A549 (cell line): ENCODE data around the gene SLBP. TPM values are rescaled to one million over a fixed set of nuclear protein-coding genes. Genes with fewer than 3 reads are reported as not detected.
A peak's percentile ranks its signal among the peaks of the same experiment; 100 is the strongest.

Experiments
- ATAC-seq, 2 experiments: fragments of 200-7000 bp in 1 of 2; fragments of >200 bp in 1 of 2; cut with Nextera tagmentation in 1 of 2; cut with Tn5 transposase in 1 of 2; 3 replicates each; pipeline versions ENCODE4 v1.8.0 to v1.9.1; 2018 to 2020; ENCODE audit warnings: mild to moderate bottlenecking in 1 of 2, moderate library complexity in 1 of 2
- CTCF ChIA-PET: fragments of 300-600 bp; sonication (Branson Sonifier 250); formaldehyde crosslinking; extraction: SDS; loops from one replicate; lab custom pipeline; 2021; ENCODE audit warnings: antibody characterized with exemption, inconsistent platforms; lab: Yijun Ruan, JAX
- POLR2A ChIA-PET: fragments of 350-600 bp; formaldehyde crosslinking; extraction: SDS; loops from one replicate; lab custom pipeline; 2021; ENCODE audit warnings: antibody characterized with exemption, inconsistent platforms; lab: Yijun Ruan, JAX
- DNase-seq, 2 experiments: peaks; one replicate each; pipeline versions ENCODE4 v3.0.0 to v3.0.0-alpha.2; 2011 to 2016; ENCODE audit warnings: low read depth in 1 of 2, low spot score in 1 of 2
- FAIRE-seq: peaks from 2 replicates; lab custom pipeline; 2011; peaks lifted over from hg19 to GRCh38; lab: Jason Lieb, UNC
- H3K27ac ChIP-seq, 2 experiments: fragments of >200 bp; sonication (Bioruptor Twin); formaldehyde crosslinking; 3 replicates each; pipeline ENCODE4 v1.5.1; 2016 to 2017
- H3K4me1 ChIP-seq: fragments of >200 bp; sonication (Bioruptor Twin); formaldehyde crosslinking; 3 replicates; pipeline ENCODE4 v1.6.1; 2016
- H3K4me2 ChIP-seq: fragments of >200 bp; sonication (Bioruptor Twin); formaldehyde crosslinking; 3 replicates; pipeline ENCODE4 v1.6.1; 2016
- H3K4me3 ChIP-seq: fragments of >200 bp; sonication (Bioruptor Twin); formaldehyde crosslinking; 3 replicates; pipeline ENCODE4 v1.5.1; 2016
- H3K9me3 ChIP-seq: fragments of >200 bp; sonication (Bioruptor Twin); formaldehyde crosslinking; 3 replicates; pipeline ENCODE4 v1.6.1; 2016
- CHD4 ChIP-seq: fragments of 200-600 bp; sonication (generic); IDR thresholded peaks from 2 replicates; pipeline ENCODE4 v1.6.1; 2016; ENCODE audit warnings: antibody characterized with exemption, mild to moderate bottlenecking, borderline replicate concordance
- E2F6 ChIP-seq: IDR thresholded peaks from 2 replicates; pipeline ENCODE4 v1.6.1; 2012; ENCODE audit warnings: low read depth, borderline replicate concordance
- EHF ChIP-seq: fragments of 250-450 bp; sonication (Bioruptor Pico); IDR thresholded peaks from 2 replicates; pipeline ENCODE4 v1.5.0; 2020; ENCODE audit warnings: mild to moderate bottlenecking
- EP300 ChIP-seq, 2 experiments: fragments of >200 bp; sonication (Bioruptor Twin); formaldehyde crosslinking; IDR thresholded peaks; 2 replicates in 1 of 2; 3 replicates in 1 of 2; pipeline ENCODE4 v1.6.1; 2016 to 2017
- ESRRA ChIP-seq: fragments of 150-350 bp; IDR thresholded peaks from 2 replicates; pipeline ENCODE4 v1.6.1; 2014; ENCODE audit warnings: mild to moderate bottlenecking, low read length, borderline replicate concordance
- FOSB ChIP-seq: fragments of 250-450 bp; sonication (Bioruptor Pico); IDR thresholded peaks from 2 replicates; pipeline ENCODE4 v1.5.0; 2020; ENCODE audit warnings: mild to moderate bottlenecking, moderate library complexity
- HES2 ChIP-seq: fragments of >200 bp; sonication (Bioruptor Twin); formaldehyde crosslinking; IDR thresholded peaks from 2 replicates; pipeline ENCODE4 v1.6.1; 2016
- HEYL ChIP-seq: fragments of 250-450 bp; sonication (Bioruptor Pico); IDR thresholded peaks from 2 replicates; pipeline ENCODE4 v1.8.0; 2021; ENCODE audit warnings: mild to moderate bottlenecking, moderate library complexity
- HMGXB4 ChIP-seq: fragments of 250-450 bp; sonication (Bioruptor Pico); IDR thresholded peaks from 2 replicates; pipeline ENCODE4 v1.5.0; 2021; ENCODE audit warnings: mild to moderate bottlenecking, moderate library complexity, borderline replicate concordance
- HOXB13 ChIP-seq: fragments of 250-450 bp; sonication (Bioruptor Pico); IDR thresholded peaks from 2 replicates; pipeline ENCODE4 v1.5.0; 2020; ENCODE audit warnings: low read depth, mild to moderate bottlenecking, moderate library complexity
- JUN ChIP-seq, 2 experiments: fragments of >200 bp; sonication (Bioruptor Twin); formaldehyde crosslinking; IDR thresholded peaks; 2 replicates in 1 of 2; 3 replicates in 1 of 2; pipeline ENCODE4 v1.6.1; 2016 to 2017
- JUNB ChIP-seq: fragments of >200 bp; sonication (Bioruptor Twin); formaldehyde crosslinking; IDR thresholded peaks from 2 replicates; pipeline ENCODE4 v1.6.1; 2016
- KDM5A ChIP-seq: fragments of 200-600 bp; sonication (generic); IDR thresholded peaks from 2 replicates; pipeline ENCODE4 v1.6.1; 2016; ENCODE audit warnings: antibody characterized with exemption, mild to moderate bottlenecking
- MAX ChIP-seq: IDR thresholded peaks from 2 replicates; pipeline ENCODE4 v1.6.1; 2012
- MYC ChIP-seq: IDR thresholded peaks from 2 replicates; pipeline ENCODE4 v1.6.1; 2012; ENCODE audit warnings: mild to moderate bottlenecking, inconsistent platforms, low read length, improper control_type of control experiment, borderline replicate concordance
- NPAS2 ChIP-seq: fragments of 250-450 bp; sonication (Bioruptor Pico); IDR thresholded peaks from 2 replicates; pipeline ENCODE4 v1.8.0; 2022; ENCODE audit warnings: mild to moderate bottlenecking, moderate library complexity, borderline replicate concordance
- NR3C1 ChIP-seq: fragments of >200 bp; sonication (Bioruptor Twin); formaldehyde crosslinking; IDR thresholded peaks from 3 replicates; pipeline ENCODE4 v1.6.1; 2017
- PHF8 ChIP-seq: fragments of 200-600 bp; sonication (generic); IDR thresholded peaks from 2 replicates; pipeline ENCODE4 v1.6.1; 2016; ENCODE audit warnings: low read depth, mild to moderate bottlenecking, antibody characterized with exemption, moderate library complexity, borderline replicate concordance
- POLR2A ChIP-seq: IDR thresholded peaks from 2 replicates; pipeline ENCODE4 v1.6.1; 2012; ENCODE audit warnings: mild to moderate bottlenecking, low read length
- RAD21 ChIP-seq, 2 experiments: fragments of >200 bp in 1 of 2; sonication (Bioruptor Twin) in 1 of 2; formaldehyde crosslinking in 1 of 2; IDR thresholded peaks in 1 of 2; conservative IDR thresholded peaks in 1 of 2; 2 replicates in 1 of 2; 3 replicates in 1 of 2; pipeline ENCODE4 v1.6.1; 2012 to 2018; ENCODE audit warnings: inconsistent platforms in 1 of 2
- RARB ChIP-seq: fragments of 250-450 bp; sonication (Bioruptor Pico); IDR thresholded peaks from 2 replicates; pipeline ENCODE4 v1.8.0; 2021; ENCODE audit warnings: mild to moderate bottlenecking, moderate library complexity
- RFX5 ChIP-seq: fragments of 450-650 bp; IDR thresholded peaks from 2 replicates; pipeline ENCODE4 v1.7.1; 2014; ENCODE audit warnings: antibody characterized with exemption, mild to moderate bottlenecking, moderate library complexity
- RNF2 ChIP-seq: fragments of 200-600 bp; sonication (generic); IDR thresholded peaks from 2 replicates; pipeline ENCODE4 v1.6.1; 2016; ENCODE audit warnings: low read depth, mild to moderate bottlenecking, antibody characterized with exemption, moderate library complexity, borderline replicate concordance
- SMC3 ChIP-seq: fragments of >200 bp; sonication (Bioruptor Twin); formaldehyde crosslinking; IDR thresholded peaks from 3 replicates; pipeline ENCODE4 v1.6.1; 2018; ENCODE audit warnings: inconsistent platforms
- TP53 ChIP-seq: fragments of 250-450 bp; sonication (Bioruptor Pico); IDR thresholded peaks from 2 replicates; pipeline ENCODE4 v1.5.0; 2021; ENCODE audit warnings: mild to moderate bottlenecking, moderate library complexity
- ZNF302 ChIP-seq: fragments of 250-450 bp; sonication (Bioruptor Pico); IDR thresholded peaks from 2 replicates; pipeline ENCODE4 v1.9.0; 2021; ENCODE audit warnings: inconsistent platforms, mild to moderate bottlenecking, moderate library complexity
- WGBS: methylation state at CpG from one replicate; pipeline ENCODE4 v1.1.6; 2017; ENCODE audit errors: missing lambda C conversion rate; 5-methylcytosine and 5-hydroxymethylcytosine counted together
- polyA plus RNA-seq, 4 experiments: library from polyadenylated mRNA; depleted of rRNA in 3 of 4; stranded (reverse); fragments of >200 nt; fragmentation: RNase III in 1 of 4; extraction: RNeasy Plus Mini Kit Qiagen cat#74134 plus additional on column Dnase treatment in 1 of 4; gene quantifications; 2 replicates in 3 of 4; 3 replicates in 1 of 4; pipeline ENCODE4 v1.2.3, GENCODE V29; 2011 to 2017

The SLBP gene
- polyA plus RNA-seq, 2 of the 4 experiments (the other 2 are of a cell fraction) = 80.5 to 89.9 TPM

GRCh38 chr4:1711571-1712215, 426 bp downstream of the SLBP start (continued):
- TF ChIP-seq HMGXB4 (CRISPR knock-in tag) = no peak
- TF ChIP-seq RNF2 = no peak
- no peak for TF ChIP-seq FOSB (CRISPR knock-in tag)
- TF ChIP-seq PHF8 = peak; percentile 27; the same call in 1 of the 2 replicates

- no peak for TF ChIP-seq TP53 (CRISPR knock-in tag)
- TF ChIP-seq HOXB13 (CRISPR knock-in tag) = no peak
- TF ChIP-seq HEYL = no peak
- no peak for TF ChIP-seq ZNF302 (CRISPR knock-in tag)
- no peak for TF ChIP-seq EHF (CRISPR knock-in tag)
- TF ChIP-seq JUN (IDR thresholded peaks at IDR 0.05) = no peak
- TF ChIP-seq RNF2 = no peak
- TF ChIP-seq MYC = no peak
- no peak for TF ChIP-seq KDM5A
- TF ChIP-seq CHD4 = no peak
- no peak for TF ChIP-seq MAX
- no peak for TF ChIP-seq POLR2A
- no peak for TF ChIP-seq ESRRA
- TF ChIP-seq RFX5 = no peak
- no peak for FAIRE-seq
- POLR2A ChIA-PET = interaction anchor here (2.2 kb wide), 1 partner anchor 18 kb away, joined by 21 read pairs; no protein-coding TSS in a partner anchor
Observed at GRCh38 chr4:1711055-1711570, 1.0 kb downstream of the SLBP start.

GRCh38 chr4:1708581-1708980, 3.5 kb downstream of the SLBP start:
- Histone ChIP-seq H3K4me2 (no peak overlapping the region), H3K9me3 (no peaks in the 10 kb centered on the region), H3K4me1 (peaks cover 26% of the 10 kb centered on the region; the same call in 2 of the 3 replicates), H3K27ac (no peak overlapping the region)
- FAIRE-seq (no peak), ATAC-seq (no peak), DNase-seq (no peak)
- TF ChIP-seq E2F6 (no peak), NPAS2 (CRISPR knock-in tag) (no peak), RAD21 (conservative IDR thresholded peaks at IDR 0.05 in 1 of 2, IDR thresholded peaks at IDR 0.05 in 1 of 2) (no peak), NR3C1 (no peak), EHF (CRISPR knock-in tag) (no peak), RARB (no peak), EP300 (IDR thresholded peaks at IDR 0.05) (no peak), SMC3 (no peak), JUNB (no peak), HMGXB4 (CRISPR knock-in tag) (no peak), HES2 (no peak)
- TF ChIP-seq, all 56 proteins: peak for 0
- CTCF ChIA-PET = interaction anchor here (1.5 to 3.4 kb wide), 2 partner anchors 15 to 21 kb away, joined by 6 to 16 read pairs; no protein-coding TSS in a partner anchor
- no peak overlapping the region for H3K4me3 ChIP-seq
- POLR2A ChIA-PET = no interaction called here
- WGBS = 20% methylated on average over 1 of the region's 1 CpG

More at GRCh38 chr4:1711055-1711570, 1.0 kb downstream of the SLBP start:
- H3K9me3 ChIP-seq = no peaks in the 10 kb centered on the region
- no peak for DNase-seq
- peak overlapping the region; percentile 85 for H3K4me3 ChIP-seq
- CTCF ChIA-PET = interaction anchor here (1.7 kb wide), 1 partner anchor 20 kb away, joined by 5 read pairs; no protein-coding TSS in a partner anchor
- H3K4me1 ChIP-seq = peaks cover 40% of the 10 kb centered on the region
- H3K27ac ChIP-seq = peak overlapping the region; percentile 99 to 100
- WGBS = 15% methylated on average over 20 of the region's 22 CpGs
- peak in 1 of 2 experiments; percentile 1; a peak in 1 of 6 replicates for ATAC-seq
- H3K4me2 ChIP-seq = peak overlapping the region; percentile 96
